Measurements from ENCODE around the gene RFESD. TPM values are rescaled to one million over a fixed set of nuclear protein-coding genes. Genes with fewer than 3 reads are reported as not detected.
"Not testable (repeated sequence)": the region's sequence is repeated elsewhere in the genome, so short reads cannot be mapped to it uniquely, and the experiment has no call there.

RFESD gene
- total and polyA plus RNA-seq, 8 donors, result 1.7 to 3.2 (median 2.0) TPM; not detected in 4

GRCh38 chr5:95628933-95629332, 17.6 kb upstream of the RFESD start:
- intact Hi-C loops (cut with DNase I; ENCODE audit: low total_unique reads), result no loop called here
- Histone ChIP-seq H3K4me1 (peaks cover 0 to 14% (median 8%) of the 10 kb centered on the region in 4 donors), H3K9me3 (no peaks in the 10 kb centered on the region), H3K36me3 (no peaks in the 10 kb centered on the region), H3K27me3 (no peaks in the 10 kb centered on the region), H3K4me3 (no peak overlapping the region), H3K27ac (no peak overlapping the region)
- 73 to 100% (median 88%) methylated on average over 1 of the region's 1 CpG for WGBS, 5 donors
- no peak for TF ChIP-seq POLR2A (IDR thresholded peaks at IDR 0.05)
- TF ChIP-seq, protein P1, sequence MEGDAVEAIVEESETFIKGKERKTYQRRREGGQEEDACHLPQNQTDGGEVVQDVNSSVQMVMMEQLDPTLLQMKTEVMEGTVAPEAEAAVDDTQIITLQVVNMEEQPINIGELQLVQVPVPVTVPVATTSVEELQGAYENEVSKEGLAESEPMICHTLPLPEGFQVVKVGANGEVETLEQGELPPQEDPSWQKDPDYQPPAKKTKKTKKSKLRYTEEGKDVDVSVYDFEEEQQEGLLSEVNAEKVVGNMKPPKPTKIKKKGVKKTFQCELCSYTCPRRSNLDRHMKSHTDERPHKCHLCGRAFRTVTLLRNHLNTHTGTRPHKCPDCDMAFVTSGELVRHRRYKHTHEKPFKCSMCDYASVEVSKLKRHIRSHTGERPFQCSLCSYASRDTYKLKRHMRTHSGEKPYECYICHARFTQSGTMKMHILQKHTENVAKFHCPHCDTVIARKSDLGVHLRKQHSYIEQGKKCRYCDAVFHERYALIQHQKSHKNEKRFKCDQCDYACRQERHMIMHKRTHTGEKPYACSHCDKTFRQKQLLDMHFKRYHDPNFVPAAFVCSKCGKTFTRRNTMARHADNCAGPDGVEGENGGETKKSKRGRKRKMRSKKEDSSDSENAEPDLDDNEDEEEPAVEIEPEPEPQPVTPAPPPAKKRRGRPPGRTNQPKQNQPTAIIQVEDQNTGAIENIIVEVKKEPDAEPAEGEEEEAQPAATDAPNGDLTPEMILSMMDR (IDR thresholded peaks at IDR 0.05), result no peak
- no peak for TF ChIP-seq POLR2AphosphoS5 (IDR thresholded peaks at IDR 0.05)
- no peak for TF ChIP-seq EP300 (IDR thresholded peaks at IDR 0.05)
- DNase-seq, result no peak

GRCh38 chr5:95630394-95630917, 16.1 kb upstream of the RFESD start:
- Histone ChIP-seq H3K4me1 (peaks cover 0 to 14% (median 8%) of the 10 kb centered on the region in 4 donors), H3K36me3 (no peaks in the 10 kb centered on the region), H3K27ac (no peak overlapping the region), H3K9me3 (no peaks in the 10 kb centered on the region), H3K4me3 (no peak overlapping the region), H3K27me3 (no peaks in the 10 kb centered on the region)
- intact Hi-C loops (cut with DNase I; ENCODE audit: low total_unique reads), result no loop called here
- no peak for DNase-seq
- TF ChIP-seq POLR2AphosphoS5 (IDR thresholded peaks at IDR 0.05), result no peak
- TF ChIP-seq EP300 (IDR thresholded peaks at IDR 0.05), result no peak
- TF ChIP-seq, protein P1 (IDR thresholded peaks at IDR 0.05), result no peak
- no peak for TF ChIP-seq POLR2A (IDR thresholded peaks at IDR 0.05)
- 90 to 98% (median 93%) methylated on average over 5 of the region's 5 CpGs for WGBS, 5 donors

GRCh38 chr5:95631255-95631958, 15.2 kb upstream of the RFESD start:
- Histone ChIP-seq H3K9me3 (no peaks in the 10 kb centered on the region), H3K27me3 (no peaks in the 10 kb centered on the region), H3K27ac (no peak overlapping the region), H3K36me3 (no peaks in the 10 kb centered on the region), H3K4me3 (no peak overlapping the region), H3K4me1 (peaks cover 0 to 14% (median 8%) of the 10 kb centered on the region in 4 donors)
- WGBS, 5 donors, result 41 to 62% (median 52%) methylated on average over 2 of the region's 2 CpGs
- TF ChIP-seq, protein P1 (IDR thresholded peaks at IDR 0.05), result no peak
- intact Hi-C loops (cut with DNase I; ENCODE audit: low total_unique reads), result no loop called here
- DNase-seq, result no peak

- DNase-seq, result peak in 1 of 2 donors; percentile 46
- no peaks in the 10 kb centered on the region for H3K9me3 ChIP-seq
- 83 to 94% (median 88%) methylated on average over 4 of the region's 4 CpGs for WGBS, 5 donors
Measured at GRCh38 chr5:95631991-95632675, 14.4 kb upstream of the RFESD start.

GRCh38 chr5:95632942-95633341, 13.6 kb upstream of the RFESD start:
- H3K9me3 ChIP-seq; DNase-seq; H3K27ac ChIP-seq; H3K4me3 ChIP-seq; H3K36me3 ChIP-seq; H3K27me3 ChIP-seq; intact Hi-C loops (cut with DNase I; ENCODE audit: low total_unique reads): not testable (repeated sequence)
- WGBS, 5 donors, result 95 to 98% (median 95%) methylated on average over 2 of the region's 2 CpGs
- H3K4me1 ChIP-seq, result peaks cover 0 to 14% (median 8%) of the 10 kb centered on the region in 4 donors

More at GRCh38 chr5:95631991-95632675, 14.4 kb upstream of the RFESD start:
- intact Hi-C loops (cut with DNase I; ENCODE audit: low total_unique reads), result no loop called here
- no peak for TF ChIP-seq POLR2A (IDR thresholded peaks at IDR 0.05)
- TF ChIP-seq, protein P1 (IDR thresholded peaks at IDR 0.05), result no peak
- TF ChIP-seq EP300 (IDR thresholded peaks at IDR 0.05), result no peak
- TF ChIP-seq POLR2AphosphoS5 (IDR thresholded peaks at IDR 0.05), result no peak
- no peaks in the 10 kb centered on the region for H3K27me3 ChIP-seq
- H3K4me1 ChIP-seq, result peaks cover 0 to 14% (median 8%) of the 10 kb centered on the region in 4 donors
- H3K4me3 ChIP-seq, result no peak overlapping the region
- H3K27ac ChIP-seq, result no peak overlapping the region
- H3K36me3 ChIP-seq, result no peaks in the 10 kb centered on the region

Data from stomach (tissue), 9 donors.